K562 (cell line): ENCODE results near the gene GPHN. TPM values are rescaled to one million over a fixed set of nuclear protein-coding genes. Genes with fewer than 3 reads are reported as not detected.

ENCODE experiments used
- CC2D1A ChIP-seq: fragments of 450-650 bp; IDR thresholded peaks from 2 replicates; pipeline ENCODE4 v1.6.1; 2017; ENCODE audit warnings: mild to moderate bottlenecking
- CHD2 ChIP-seq: IDR thresholded peaks from 2 replicates; pipeline ENCODE4 v1.6.1; 2011; ENCODE audit warnings: low read depth, low read length
- CREB3L1 ChIP-seq: fragments of 450-650 bp; IDR thresholded peaks from 2 replicates; pipeline ENCODE4 v1.6.1; 2014; ENCODE audit warnings: low read depth, mild to moderate bottlenecking, moderate library complexity, borderline replicate concordance
- GMEB1 ChIP-seq: fragments of 250-450 bp; sonication (Bioruptor Pico); IDR thresholded peaks from 2 replicates; pipeline ENCODE4 v1.4.0; 2020; ENCODE audit warnings: mild to moderate bottlenecking
- HDAC1 ChIP-seq, 2 experiments: fragments of 450-650 bp; IDR thresholded peaks; 2 replicates each; pipeline ENCODE4 v1.6.1; 2016 to 2017; ENCODE audit warnings: inconsistent platforms in 1 of 2, mild to moderate bottlenecking in 1 of 2, moderate library complexity in 1 of 2
- MNT ChIP-seq, 2 experiments: fragments of 450-650 bp; conservative IDR thresholded peaks; 2 replicates each; pipeline ENCODE4 v1.6.1; 2017; ENCODE audit warnings: mild to moderate bottlenecking in 2 of 2, moderate library complexity in 2 of 2
- MTA3 ChIP-seq: fragments of 450-650 bp; formaldehyde crosslinking; IDR thresholded peaks from 2 replicates; pipeline ENCODE4 v1.6.1; 2017; ENCODE audit warnings: mild to moderate bottlenecking, borderline replicate concordance
- POLR2AphosphoS5 ChIP-seq: IDR thresholded peaks from 2 replicates; pipeline ENCODE4 v1.6.1; 2011; ENCODE audit warnings: mild to moderate bottlenecking, low read depth, low read length, moderate library complexity; ENCODE audit not compliant: control insufficient read depth, insufficient read depth
- RBBP5 ChIP-seq: fragments of 200-600 bp; sonication (generic); IDR thresholded peaks from 2 replicates; pipeline ENCODE4 v1.6.1; 2012; ENCODE audit warnings: borderline replicate concordance, mild to moderate bottlenecking, low read length, control low read depth, inconsistent platforms; ENCODE audit not compliant: insufficient read depth, poor library complexity, severe bottlenecking
- SIN3A ChIP-seq, 2 experiments: fragments of 150-350 bp in 1 of 2; IDR thresholded peaks; 2 replicates each; pipeline ENCODE4 v1.6.1; 2011 to 2016; ENCODE audit warnings: borderline replicate concordance in 2 of 2, low read depth in 2 of 2, low read length in 2 of 2, mild to moderate bottlenecking in 2 of 2, moderate library complexity in 2 of 2; ENCODE audit not compliant: control insufficient read depth in 1 of 2
- SMAD1 ChIP-seq: fragments of 150-350 bp; IDR thresholded peaks from 2 replicates; pipeline ENCODE4 v1.6.1; 2014; ENCODE audit warnings: low read length, low read depth; ENCODE audit not compliant: partially characterized antibody
- SRSF7 ChIP-seq: fragments of 200-400 bp; formaldehyde crosslinking; optimal IDR thresholded peaks from 2 replicates; pipeline ENCODE3; 2017; ENCODE audit warnings: mild to moderate bottlenecking, low read depth, low read length
- SUPT5H ChIP-seq: fragments of 450-650 bp; IDR thresholded peaks from 2 replicates; pipeline ENCODE4 v1.6.1; 2016
- TBP ChIP-seq: optimal IDR thresholded peaks from 2 replicates; pipeline ENCODE3; 2011; ENCODE audit warnings: low read depth, low read length, improper control_type of control experiment
- TFAP4 ChIP-seq: sonication (generic); formaldehyde crosslinking; IDR thresholded peaks from 2 replicates; pipeline ENCODE4 v1.8.0; 2022; ENCODE audit warnings: missing genetic modification reagents, mild to moderate bottlenecking, moderate library complexity, borderline replicate concordance
- ZMIZ1 ChIP-seq, 2 experiments: fragments of 150-350 bp in 1 of 2; IDR thresholded peaks; 2 replicates each; pipeline ENCODE4 v1.6.1; 2012 to 2016; ENCODE audit warnings: low read depth in 2 of 2, low read length in 2 of 2, mild to moderate bottlenecking in 1 of 2, moderate library complexity in 1 of 2
- polyA plus RNA-seq, 8 experiments: library from polyadenylated mRNA; depleted of rRNA in 4 of 8; stranded (reverse) in 5 of 8; unstranded in 3 of 8; fragments of >200 nt; fragmentation: Nextera tagmentation in 2 of 8; fragmentation: Illumina TruSeq in 1 of 8; extraction: Ambion mirVana in 2 of 8; extraction: Trizol in 1 of 8; gene quantifications; 2 replicates each; pipeline versions ENCODE4 v1.2.1 to v1.2.3, GENCODE V29; 2011 to 2014; ENCODE audit warnings: inconsistent platforms in 1 of 8, missing spikeins in 1 of 8
- total RNA-seq, 7 experiments: library from RNA; depleted of rRNA in 6 of 7; stranded (reverse); fragments of >200 nt in 6 of 7; fragmentation: Illumina TruSeq in 2 of 7; extraction: Trizol in 2 of 7; gene quantifications; 2 replicates each; pipeline versions ENCODE4 v1.2.1 to v1.2.3, GENCODE V29; 2011 to 2021; ENCODE audit warnings: low replicate concordance in 1 of 7

GPHN gene
- total and polyA plus RNA-seq, 9 of the 15 experiments (the other 6 are each of a cell fraction or from before 2014, with no cell fraction given) = 5.9 to 16.0 (median 11.4) TPM

GRCh38 chr14:66507722-66508546, at the start of gene GPHN (continued):
- peak; percentile 39; the same call in 1 of the 2 replicates for TF ChIP-seq CREB3L1
- TF ChIP-seq RBBP5 = peak; percentile 80
- peak; percentile 57 to 75 for TF ChIP-seq MNT (conservative IDR thresholded peaks at IDR 0.05)
- peak; percentile 48; the same call in 1 of the 2 replicates for TF ChIP-seq GMEB1 (CRISPR knock-in tag)
- TF ChIP-seq CC2D1A = no peak
- TF ChIP-seq HDAC1 (IDR thresholded peaks at IDR 0.05) = peak in 1 of 2 experiments; percentile 62; a peak in 2 of 4 replicates
- TF ChIP-seq SMAD1 = peak; percentile 2
- peak; percentile 72 for TF ChIP-seq TFAP4 (CRISPR knock-in tag)
- peak; percentile 63; the same call in 1 of the 2 replicates for TF ChIP-seq CHD2
- TF ChIP-seq SUPT5H = peak; percentile 80
- 0 out of 4 replicates have a peak, but pooled peaks of 1 of the 2 experiments have one; percentile 55 for TF ChIP-seq SIN3A (IDR thresholded peaks at IDR 0.05; ENCODE audit: borderline replicate concordance in 2 of 2, control insufficient read depth in 1 of 2, low read depth in 2 of 2, low read length in 2 of 2)
- peak; percentile 40 for TF ChIP-seq POLR2AphosphoS5
- TF ChIP-seq MTA3 = peak; percentile 49; the same call in 1 of the 2 replicates
- TF ChIP-seq SRSF7 = no peak
- peak; percentile 86 for TF ChIP-seq TBP
- peak in 1 of 2 experiments; percentile 88; a peak in 2 of 4 replicates for TF ChIP-seq ZMIZ1 (IDR thresholded peaks at IDR 0.05; ENCODE audit: low read depth in 2 of 2, low read length in 2 of 2)
